PC-9 (cell line): ENCODE measurements around the gene LARGE1. TPM values are rescaled to one million over a fixed set of nuclear protein-coding genes. Genes with fewer than 3 reads are reported as not detected.

Experiments used
- BruUV-seq: library from RNA; stranded (reverse); fragments of 400-500 nt; replicated peaks from 2 replicates; lab custom pipeline; 2021; lab: Mats Ljungman, UMichigan
- CTCF ChIA-PET: fragments of 300-600 bp; sonication (Branson Sonifier 250); formaldehyde crosslinking; loops from one replicate; lab custom pipeline; 2022; ENCODE audit warnings: antibody characterized with exemption; lab: Charles Lee
- POLR2A ChIA-PET: fragments of 300-600 bp; sonication (Branson Sonifier 250); formaldehyde crosslinking; loops from one replicate; lab custom pipeline; 2022; ENCODE audit warnings: antibody characterized with exemption; ENCODE audit not compliant: unreplicated experiment; lab: Charles Lee
- DNase-seq, 2 experiments: peaks; one replicate each; pipeline versions ENCODE4 v3.0.0 to v3.0.0-alpha.2; 2015 to 2022; ENCODE audit warnings: mixed read lengths in 1 of 2
- H2AFZ ChIP-seq: fragments of 200-600 bp; sonication (generic); 2 replicates; pipeline ENCODE4 v1.8.1; 2017; ENCODE audit warnings: antibody characterized with exemption
- H3F3A ChIP-seq: fragments of 200-600 bp; sonication (generic); 2 replicates; pipeline ENCODE4 v1.8.1; 2017; ENCODE audit warnings: antibody characterized with exemption, mild to moderate bottlenecking, low read depth; ENCODE audit not compliant: insufficient read depth
- H3K27ac ChIP-seq: fragments of 200-600 bp; sonication (generic); 2 replicates; pipeline ENCODE4 v1.6.1; 2016; ENCODE audit warnings: mixed run types
- H3K27me3 ChIP-seq: fragments of 200-600 bp; sonication (generic); 2 replicates; pipeline ENCODE4 v1.6.1; 2016; ENCODE audit warnings: low read depth, mixed run types; ENCODE audit not compliant: insufficient read depth
- H3K36me3 ChIP-seq: fragments of 200-600 bp; sonication (generic); 2 replicates; pipeline ENCODE4 v1.6.1; 2016; ENCODE audit warnings: low read depth, mixed run types
- H3K4me1 ChIP-seq: fragments of 200-600 bp; sonication (generic); replicated peaks from 2 replicates; pipeline ENCODE4 v1.6.1; 2016; ENCODE audit warnings: mixed run types; ENCODE audit not compliant: insufficient read depth
- H3K4me2 ChIP-seq: fragments of 200-600 bp; sonication (generic); 2 replicates; pipeline ENCODE4 v1.6.1; 2017; ENCODE audit warnings: mixed run types
- H3K4me3 ChIP-seq: fragments of 200-600 bp; sonication (generic); 2 replicates; pipeline ENCODE4 v1.6.1; 2016; ENCODE audit warnings: mixed run types
- H3K79me2 ChIP-seq: fragments of 200-600 bp; sonication (generic); 2 replicates; pipeline ENCODE4 v1.6.1; 2017; ENCODE audit warnings: low read depth, mixed run types
- H3K9me2 ChIP-seq: fragments of 200-600 bp; sonication (generic); 2 replicates; pipeline ENCODE4 v1.8.1; 2017; ENCODE audit warnings: mild to moderate bottlenecking; ENCODE audit not compliant: insufficient read depth
- H3K9me3 ChIP-seq: fragments of 200-600 bp; sonication (generic); 2 replicates; pipeline ENCODE4 v1.8.1; 2016; ENCODE audit warnings: low read depth; ENCODE audit not compliant: insufficient read depth
- H4K20me1 ChIP-seq: fragments of 200-600 bp; sonication (generic); 2 replicates; pipeline ENCODE4 v1.8.1; 2017; ENCODE audit not compliant: insufficient read depth
- EZH2 ChIP-seq: fragments of 200-600 bp; sonication (generic); IDR thresholded peaks from 2 replicates; pipeline ENCODE4 v1.8.0; 2017; ENCODE audit warnings: antibody characterized with exemption, low read depth
- intact Hi-C: fragments of 100-400 bp; cut with micrococcal nuclease; formaldehyde crosslinking; loops from one replicate; pipeline ENCODE4 v1.10.0; 2022; ENCODE audit not compliant: unreplicated experiment
- total RNA-seq: library from RNA; stranded (reverse); gene quantifications from 2 replicates; pipeline ENCODE4 v1.2.3, GENCODE V29; 2021
- TF ChIP-seq, protein P1 (sequence below): fragments of 200-600 bp; sonication (generic); conservative IDR thresholded peaks from 2 replicates; pipeline ENCODE4 v1.6.1; 2017; ENCODE audit warnings: mixed run types, antibody characterized with exemption, mild to moderate bottlenecking, moderate library complexity

LARGE1 gene
- total RNA-seq, 1 experiment from 2014 or later, result 12.5 TPM

- Histone ChIP-seq H3K4me1 (no peaks in the 10 kb centered on the region), H3K4me2 (no peak overlapping the region), H3K79me2 (no peaks in the 10 kb centered on the region), H3K9me2 (no peaks in the 10 kb centered on the region), H3K27me3 (no peaks in the 10 kb centered on the region), H3K4me3 (no peak overlapping the region), H2AFZ (no peak overlapping the region), H4K20me1 (no peaks in the 10 kb centered on the region), H3K9me3 (no peaks in the 10 kb centered on the region), H3K36me3 (no peaks in the 10 kb centered on the region), H3F3A (no peaks in the 10 kb centered on the region), H3K27ac (no peak overlapping the region)
- POLR2A ChIA-PET, result no interaction called here
- CTCF ChIA-PET, result no interaction called here
- intact Hi-C loops, result no loop called here
- BruUV-seq, result no TSS peak
- no peak for TF ChIP-seq EZH2
- TF ChIP-seq, protein P1, sequence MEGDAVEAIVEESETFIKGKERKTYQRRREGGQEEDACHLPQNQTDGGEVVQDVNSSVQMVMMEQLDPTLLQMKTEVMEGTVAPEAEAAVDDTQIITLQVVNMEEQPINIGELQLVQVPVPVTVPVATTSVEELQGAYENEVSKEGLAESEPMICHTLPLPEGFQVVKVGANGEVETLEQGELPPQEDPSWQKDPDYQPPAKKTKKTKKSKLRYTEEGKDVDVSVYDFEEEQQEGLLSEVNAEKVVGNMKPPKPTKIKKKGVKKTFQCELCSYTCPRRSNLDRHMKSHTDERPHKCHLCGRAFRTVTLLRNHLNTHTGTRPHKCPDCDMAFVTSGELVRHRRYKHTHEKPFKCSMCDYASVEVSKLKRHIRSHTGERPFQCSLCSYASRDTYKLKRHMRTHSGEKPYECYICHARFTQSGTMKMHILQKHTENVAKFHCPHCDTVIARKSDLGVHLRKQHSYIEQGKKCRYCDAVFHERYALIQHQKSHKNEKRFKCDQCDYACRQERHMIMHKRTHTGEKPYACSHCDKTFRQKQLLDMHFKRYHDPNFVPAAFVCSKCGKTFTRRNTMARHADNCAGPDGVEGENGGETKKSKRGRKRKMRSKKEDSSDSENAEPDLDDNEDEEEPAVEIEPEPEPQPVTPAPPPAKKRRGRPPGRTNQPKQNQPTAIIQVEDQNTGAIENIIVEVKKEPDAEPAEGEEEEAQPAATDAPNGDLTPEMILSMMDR, result no peak
- DNase-seq, result no peak
Measured at GRCh38 chr22:33837826-33838225, 82.5 kb downstream of the LARGE1 start.

DNA sequence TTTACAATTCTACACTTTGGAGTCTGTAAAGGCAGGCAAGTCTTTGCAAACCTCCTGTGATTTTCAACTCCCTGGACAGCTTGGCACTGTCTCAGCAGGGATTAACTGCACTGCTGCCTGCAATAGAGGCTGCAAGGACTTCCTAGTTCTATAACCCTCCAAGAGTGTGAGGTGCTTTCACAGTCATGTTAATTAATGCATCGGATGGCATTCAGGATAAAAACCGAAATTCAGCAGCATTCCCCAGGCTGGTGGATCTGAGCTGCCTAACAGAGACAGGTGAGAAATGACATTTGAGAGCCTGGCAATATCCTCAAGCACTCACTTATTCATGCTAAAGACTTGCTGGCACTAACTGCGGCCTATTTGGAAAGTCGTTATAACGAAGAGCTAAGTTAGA lies 85.0 kb downstream of the LARGE1 start:
- Histone ChIP-seq H3K27ac (no peak overlapping the region), H3K4me1 (no peaks in the 10 kb centered on the region), H3K27me3 (no peaks in the 10 kb centered on the region), H3K9me3 (no peaks in the 10 kb centered on the region), H3K36me3 (no peaks in the 10 kb centered on the region), H3K4me2 (no peak overlapping the region), H4K20me1 (no peaks in the 10 kb centered on the region; the same call in 1 of the 2 replicates), H3K79me2 (no peaks in the 10 kb centered on the region), H3K4me3 (no peak overlapping the region), H3F3A (no peaks in the 10 kb centered on the region), H3K9me2 (no peaks in the 10 kb centered on the region), H2AFZ (no peak overlapping the region)
- POLR2A ChIA-PET, result no interaction called here
- intact Hi-C loops, result no loop called here
- DNase-seq, result no peak
- no TSS peak for BruUV-seq
- CTCF ChIA-PET, result no interaction called here
- TF ChIP-seq, protein P1, result no peak
- no peak for TF ChIP-seq EZH2

- TF ChIP-seq, protein P1, result no peak
- no peak for TF ChIP-seq EZH2
- H3K4me2 ChIP-seq, result no peak overlapping the region
- no peaks in the 10 kb centered on the region for H3K27me3 ChIP-seq
- no peaks in the 10 kb centered on the region for H3K4me1 ChIP-seq
- no peaks in the 10 kb centered on the region for H3K9me2 ChIP-seq
- no peaks in the 10 kb centered on the region for H3F3A ChIP-seq
- no peaks in the 10 kb centered on the region for H3K36me3 ChIP-seq
- H3K4me3 ChIP-seq, result no peak overlapping the region
- no peaks in the 10 kb centered on the region for H3K79me2 ChIP-seq
- no peaks in the 10 kb centered on the region; the same call in 1 of the 2 replicates for H4K20me1 ChIP-seq
- no TSS peak for BruUV-seq
- no peak overlapping the region for H3K27ac ChIP-seq
- no peaks in the 10 kb centered on the region for H3K9me3 ChIP-seq
- H2AFZ ChIP-seq, result no peak overlapping the region
- intact Hi-C loops, result no loop called here
- CTCF ChIA-PET, result no interaction called here
- DNase-seq, result no peak
- POLR2A ChIA-PET, result interaction anchor here (0.6 kb wide), 1 partner anchor 22 kb away, joined by 3 read pairs; no protein-coding TSS in a partner anchor
Measured at GRCh38 chr22:33832558-33833151, 87.6 kb downstream of the LARGE1 start.
